SHP77 (cell line): ENCODE measurements around the gene FRZB.
A peak's percentile ranks its signal among the peaks of the same experiment; 100 is the strongest.
"Not testable (repeated sequence)": the region's sequence is repeated elsewhere in the genome, so short reads cannot be mapped to it uniquely, and the experiment has no call there.

Experiments used
- DNase-seq, 2 experiments: peaks; one replicate each; lab custom pipeline; 2025; lab: John Stamatoyannopoulos, UW

FRZB gene

GRCh38 chr2:182890305-182890704 lies 23.9 kb upstream of the FRZB start:
- DNase-seq, result no peak

GRCh38 chr2:182887753-182888415 lies 21.4 kb upstream of the FRZB start:
- no peak for DNase-seq

GRCh38 chr2:182887093-182887492 lies 20.7 kb upstream of the FRZB start:
- no peak for DNase-seq

- no peak for DNase-seq
These were observed 19.3 kb upstream of the FRZB start for GRCh38 chr2:182885771-182886170.

- no peak for DNase-seq
These were observed 17.0 kb upstream of the FRZB start for GRCh38 chr2:182883451-182883850.

- not testable (repeated sequence) for DNase-seq
These were observed 13.7 kb upstream of the FRZB start for GRCh38 chr2:182880100-182880499.

- not testable (repeated sequence) for DNase-seq
These were observed 10.2 kb upstream of the FRZB start for GRCh38 chr2:182876653-182877052.

GRCh38 chr2:182870227-182870626 lies 3.8 kb upstream of the FRZB start:
- DNase-seq, result peak; percentile 4 to 28

- DNase-seq, result no peak
These were observed 1.8 kb upstream of the FRZB start for GRCh38 chr2:182868054-182868796.

GRCh38 chr2:182867426-182868053 lies 1.1 kb upstream of the FRZB start:
- DNase-seq, result no peak

- no peak for DNase-seq
These were observed 359 bp downstream of the FRZB start for GRCh38 chr2:182866095-182866460.

GRCh38 chr2:182864949-182865570 lies 1.4 kb downstream of the FRZB start:
- no peak for DNase-seq

- no peak for DNase-seq
These were observed 2.8 kb downstream of the FRZB start for GRCh38 chr2:182863642-182864041.

- DNase-seq, result no peak
These were observed 4.3 kb downstream of the FRZB start for GRCh38 chr2:182862091-182862490.

- no peak for DNase-seq
These were observed 5.6 kb downstream of the FRZB start for GRCh38 chr2:182860858-182861257.

GRCh38 chr2:182858671-182859070 lies 7.8 kb downstream of the FRZB start:
- DNase-seq, result no peak

GRCh38 chr2:182855376-182855775 lies 11.1 kb downstream of the FRZB start:
- no peak for DNase-seq

GRCh38 chr2:182854375-182855105 lies 11.9 kb downstream of the FRZB start:
- DNase-seq, result no peak

GRCh38 chr2:182852801-182853200 lies 13.6 kb downstream of the FRZB start:
- no peak for DNase-seq

- DNase-seq, result peak; percentile 86 to 93
These were observed 14.3 kb downstream of the FRZB start for GRCh38 chr2:182852090-182852489.

- DNase-seq, result no peak
These were observed 20.5 kb downstream of the FRZB start for GRCh38 chr2:182845794-182846417.

GRCh38 chr2:182836451-182836850 lies 30.0 kb downstream of the FRZB start:
- DNase-seq, result no peak
